Gastroesophageal sphincter (tissue), 4 donors: ENCODE results near the gene ZMYND10. TPM values are rescaled to one million over a fixed set of nuclear protein-coding genes. Genes with fewer than 3 reads are reported as not detected.
A peak's percentile ranks its signal among the peaks of the same experiment; 100 is the strongest.

Experiments used
- ATAC-seq: fragments of 150-250 bp; one replicate; pipeline ENCODE4 v1.9.1; 2016; ENCODE audit warnings: mild to moderate bottlenecking, moderate library complexity
- H3K27ac ChIP-seq, 4 donors: fragments of 200-600 bp; sonication (generic) in 3 of 4; 1 replicate in 3 of 4; 2 replicates in 1 of 4; pipeline ENCODE4 v1.5.1; 2016 to 2019
- H3K27me3 ChIP-seq: fragments of 200-600 bp; sonication (generic); one replicate; pipeline ENCODE4 v1.5.1; 2019
- H3K36me3 ChIP-seq, 2 donors: fragments of 200-600 bp; sonication (generic); one replicate each; pipeline ENCODE4 v1.5.1; 2019; ENCODE audit warnings: control low read depth in 1 of 2
- H3K4me1 ChIP-seq, 3 donors: fragments of 200-600 bp; sonication (generic); 1 replicate in 2 of 3; 2 replicates in 1 of 3; pipeline ENCODE4 v1.5.1; 2016 to 2019; ENCODE audit warnings: control low read depth in 2 of 3
- H3K4me3 ChIP-seq, 2 donors: fragments of 200-600 bp; sonication (generic); one replicate each; pipeline ENCODE4 v1.5.1; 2019; ENCODE audit warnings: mild to moderate bottlenecking in 1 of 2, moderate library complexity in 1 of 2
- H3K9me3 ChIP-seq, 3 donors: fragments of 200-600 bp; sonication (generic); one replicate each; pipeline ENCODE4 v1.5.1; 2017 to 2019; ENCODE audit warnings: control low read depth in 2 of 3
- EP300 ChIP-seq: sonication (generic); formaldehyde crosslinking; IDR thresholded peaks from one replicate; pipeline ENCODE4 v1.6.1; 2017; ENCODE audit warnings: antibody characterized with exemption, mild to moderate bottlenecking
- POLR2A ChIP-seq, 2 donors: fragments of 450-650 bp; IDR thresholded peaks; one replicate each; pipeline ENCODE4 v1.6.1; 2017; ENCODE audit warnings: antibody characterized with exemption in 2 of 2, mild to moderate bottlenecking in 2 of 2, moderate library complexity in 1 of 2
- POLR2AphosphoS5 ChIP-seq: sonication (generic); formaldehyde crosslinking; IDR thresholded peaks from one replicate; pipeline ENCODE4 v1.6.1; 2017; ENCODE audit warnings: antibody characterized with exemption
- WGBS, 2 donors: methylation state at CpG; one replicate each; pipeline ENCODE4 v1.1.5; 2018; ENCODE audit warnings: low coverage in 1 of 2; 5-methylcytosine and 5-hydroxymethylcytosine counted together
- total RNA-seq, 4 donors: library from RNA; depleted of rRNA; stranded (reverse); fragments of >200 nt; gene quantifications; one replicate each; pipeline ENCODE4 v1.1.0, GENCODE V29; 2016
- TF ChIP-seq, protein P1 (sequence below), 4 experiments: fragments of 200-600 bp in 2 of 4; fragments of 450-650 bp in 2 of 4; sonication (generic) in 1 of 4; IDR thresholded peaks; one replicate each; pipeline ENCODE4 v1.5.1; 2017 to 2019; ENCODE audit warnings: antibody characterized with exemption in 4 of 4, mild to moderate bottlenecking in 2 of 4, moderate library complexity in 2 of 4

The ZMYND10 gene
- total RNA-seq, 4 donors from 2014 or later = 0.54 TPM; not detected in 3

- Histone ChIP-seq H3K4me3 (no peak overlapping the region), H3K27me3 (no peaks in the 10 kb centered on the region), H3K9me3 (no peaks in the 10 kb centered on the region), H3K4me1 (peaks cover 0 to 51% (median 24%) of the 10 kb centered on the region in 3 donors), H3K27ac (peak overlapping the region in 2 of 4 donors; percentile 89 to 92), H3K36me3 (peaks cover 0 to 12% of the 10 kb centered on the region in 2 donors)
- TF ChIP-seq POLR2AphosphoS5 = no peak
- no peak for TF ChIP-seq EP300
- TF ChIP-seq POLR2A (IDR thresholded peaks at IDR 0.05) = no peak
- TF ChIP-seq, protein P1, sequence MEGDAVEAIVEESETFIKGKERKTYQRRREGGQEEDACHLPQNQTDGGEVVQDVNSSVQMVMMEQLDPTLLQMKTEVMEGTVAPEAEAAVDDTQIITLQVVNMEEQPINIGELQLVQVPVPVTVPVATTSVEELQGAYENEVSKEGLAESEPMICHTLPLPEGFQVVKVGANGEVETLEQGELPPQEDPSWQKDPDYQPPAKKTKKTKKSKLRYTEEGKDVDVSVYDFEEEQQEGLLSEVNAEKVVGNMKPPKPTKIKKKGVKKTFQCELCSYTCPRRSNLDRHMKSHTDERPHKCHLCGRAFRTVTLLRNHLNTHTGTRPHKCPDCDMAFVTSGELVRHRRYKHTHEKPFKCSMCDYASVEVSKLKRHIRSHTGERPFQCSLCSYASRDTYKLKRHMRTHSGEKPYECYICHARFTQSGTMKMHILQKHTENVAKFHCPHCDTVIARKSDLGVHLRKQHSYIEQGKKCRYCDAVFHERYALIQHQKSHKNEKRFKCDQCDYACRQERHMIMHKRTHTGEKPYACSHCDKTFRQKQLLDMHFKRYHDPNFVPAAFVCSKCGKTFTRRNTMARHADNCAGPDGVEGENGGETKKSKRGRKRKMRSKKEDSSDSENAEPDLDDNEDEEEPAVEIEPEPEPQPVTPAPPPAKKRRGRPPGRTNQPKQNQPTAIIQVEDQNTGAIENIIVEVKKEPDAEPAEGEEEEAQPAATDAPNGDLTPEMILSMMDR (IDR thresholded peaks at IDR 0.05) = no peak
- ATAC-seq = no peak
- WGBS, 2 donors = no CpG with 5 or more reads among the region's 2 CpGs
These were observed 48.2 kb downstream of the ZMYND10 start for GRCh38 chr3:50297384-50297775.

DNA sequence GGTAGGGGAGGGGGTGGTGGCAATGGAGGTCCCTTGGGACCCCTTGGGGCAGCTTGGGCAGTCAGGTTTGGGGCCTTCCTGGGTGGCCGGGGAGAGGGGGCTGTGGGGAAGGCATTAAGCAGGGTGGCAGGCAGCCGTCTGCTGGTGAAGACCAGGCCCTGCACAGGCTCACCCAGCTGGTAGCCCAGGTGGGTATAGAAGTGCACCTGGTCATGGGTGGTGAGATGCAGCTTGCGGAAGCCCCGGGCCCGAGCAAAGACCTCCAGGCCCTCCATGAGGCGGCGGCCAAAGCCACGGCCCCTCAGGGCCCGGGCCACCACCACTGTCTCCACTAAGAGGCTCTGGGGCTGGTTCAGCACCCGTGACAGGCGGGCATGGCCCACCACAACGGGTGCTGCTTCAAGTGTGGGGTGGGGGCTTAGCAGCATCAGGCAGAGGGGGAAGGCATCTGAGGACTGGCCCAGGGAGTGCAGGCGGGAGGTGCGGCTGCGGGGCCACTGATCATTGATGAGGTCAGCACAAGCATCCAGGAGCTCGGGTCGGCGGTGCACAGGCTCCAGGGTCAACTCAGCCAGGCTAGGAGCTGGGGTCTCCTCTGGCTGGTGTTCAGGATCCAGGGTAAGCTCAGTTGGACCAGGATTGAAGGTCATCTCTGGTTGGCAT is 48.7 kb downstream of the ZMYND10 start:
- Histone ChIP-seq H3K36me3 (peaks cover 0 to 12% of the 10 kb centered on the region in 2 donors), H3K9me3 (no peaks in the 10 kb centered on the region), H3K27me3 (no peaks in the 10 kb centered on the region), H3K4me1 (peaks cover 0 to 47% (median 24%) of the 10 kb centered on the region in 3 donors), H3K27ac (no peak overlapping the region), H3K4me3 (no peak overlapping the region)
- ATAC-seq = no peak
- WGBS, 2 donors = no CpG with 5 or more reads among the region's 18 CpGs
- TF ChIP-seq EP300 (no peak), POLR2AphosphoS5 (no peak), POLR2A (IDR thresholded peaks at IDR 0.05) (no peak)
- TF ChIP-seq, protein P1 (IDR thresholded peaks at IDR 0.05) = no peak

DNA sequence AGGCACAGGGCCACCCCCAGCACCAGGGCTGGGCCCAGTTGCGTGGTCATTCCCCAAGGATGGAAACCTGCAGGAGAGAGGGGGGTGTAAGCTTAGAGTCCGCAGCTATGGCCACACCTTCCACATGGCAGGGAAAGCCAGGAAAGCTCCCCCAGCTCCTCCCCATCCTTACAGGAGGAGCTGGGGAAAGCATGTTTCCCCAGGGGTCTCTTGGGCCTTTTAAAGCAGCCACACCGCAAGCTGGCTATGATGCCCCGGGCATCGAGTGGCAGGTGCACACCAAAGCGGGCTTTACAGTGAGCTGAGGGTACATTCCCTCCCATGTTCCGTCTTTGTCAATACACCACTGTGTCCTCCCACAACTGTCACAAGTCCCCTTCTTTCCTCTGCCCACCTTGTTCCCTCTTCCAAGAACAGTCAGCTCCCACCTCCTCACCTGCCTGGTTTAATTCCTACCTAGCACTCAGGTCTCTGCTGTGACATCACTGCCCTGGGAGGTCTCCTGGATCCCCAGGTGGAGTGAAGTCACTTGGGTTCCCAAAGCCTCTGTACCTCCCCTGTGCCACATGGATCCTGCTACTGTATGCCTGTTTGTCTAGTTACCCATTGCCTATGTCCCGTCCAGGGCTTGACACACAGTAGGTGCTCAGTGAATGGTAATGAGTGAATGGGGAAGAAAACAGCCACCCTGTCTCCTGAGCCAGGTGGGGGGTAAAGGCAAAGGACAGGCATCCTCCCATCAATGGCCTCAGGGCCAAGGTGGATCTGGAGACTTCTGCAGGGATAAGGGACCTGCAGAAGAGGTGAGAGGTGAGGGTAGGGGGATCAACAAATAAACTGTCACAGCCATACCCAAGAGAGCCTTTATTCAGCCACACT is 49.7 kb downstream of the ZMYND10 start:
- Histone ChIP-seq H3K27me3 (no peaks in the 10 kb centered on the region), H3K36me3 (peaks cover 0 to 12% of the 10 kb centered on the region in 2 donors), H3K27ac (no peak overlapping the region), H3K9me3 (no peaks in the 10 kb centered on the region), H3K4me3 (no peak overlapping the region), H3K4me1 (peaks cover 0 to 51% (median 29%) of the 10 kb centered on the region in 3 donors)
- no peak for ATAC-seq
- TF ChIP-seq, protein P1 (IDR thresholded peaks at IDR 0.05) = no peak
- TF ChIP-seq POLR2A (IDR thresholded peaks at IDR 0.05) (no peak), EP300 (no peak), POLR2AphosphoS5 (no peak)
- WGBS, 2 donors = 86% methylated on average over 5 of the region's 8 CpGs; no CpG with 5 or more reads in 1 of the 2 donors

DNA sequence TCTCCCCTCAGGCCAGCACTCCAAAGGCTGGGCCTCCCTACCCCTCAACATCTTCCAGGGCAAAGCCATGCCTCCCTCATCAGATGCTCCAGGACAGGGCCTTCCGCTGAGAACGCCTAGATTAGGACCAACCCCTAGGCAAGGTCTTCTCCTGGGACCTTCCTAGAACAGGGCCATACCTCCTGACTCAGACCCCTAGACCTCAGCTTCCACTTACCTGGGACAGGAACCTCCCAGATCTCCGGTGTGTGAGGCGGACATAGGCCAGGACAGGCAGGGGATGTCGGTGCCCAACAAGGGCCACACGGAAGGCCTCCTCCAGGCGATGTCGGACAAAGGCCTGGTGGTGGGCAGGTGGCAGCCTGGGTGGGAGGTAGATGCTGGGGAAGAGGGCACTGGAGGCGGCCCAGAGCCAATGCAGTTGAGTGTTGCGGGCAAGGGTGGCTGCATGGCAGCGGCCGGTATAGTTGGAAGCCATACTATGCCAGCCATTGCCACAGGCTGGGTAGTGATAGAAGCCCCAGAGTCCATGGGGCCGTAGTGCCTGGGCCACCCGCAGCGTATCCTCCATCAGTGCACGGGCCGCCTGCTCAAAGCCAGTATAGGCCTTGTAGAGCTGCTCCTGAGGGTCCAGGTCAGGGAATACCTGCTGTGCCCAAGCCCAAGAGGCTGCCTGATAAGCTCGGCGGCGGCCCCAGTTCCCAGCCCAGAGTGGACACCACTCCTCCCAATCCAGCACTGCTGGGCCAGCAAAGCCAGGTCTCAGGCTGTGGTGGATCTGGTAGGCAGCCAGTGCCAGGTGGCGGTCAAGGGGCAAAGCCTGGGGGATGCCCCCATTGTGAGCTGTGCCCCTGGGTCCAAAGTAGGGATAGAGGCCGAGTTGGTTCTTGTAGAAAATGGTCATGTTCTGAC is 50.8 kb downstream of the ZMYND10 start:
- TF ChIP-seq, protein P1 (IDR thresholded peaks at IDR 0.05) = no peak
- no peak for TF ChIP-seq EP300
- TF ChIP-seq POLR2AphosphoS5 = no peak
- TF ChIP-seq POLR2A (IDR thresholded peaks at IDR 0.05) = no peak
- no peaks in the 10 kb centered on the region for H3K9me3 ChIP-seq
- H3K4me1 ChIP-seq = peaks cover 0 to 49% (median 21%) of the 10 kb centered on the region in 3 donors
- no peak overlapping the region for H3K27ac ChIP-seq
- H3K4me3 ChIP-seq = no peak overlapping the region
- WGBS, 2 donors = no CpG with 5 or more reads among the region's 22 CpGs
- ATAC-seq = no peak
- H3K27me3 ChIP-seq = no peaks in the 10 kb centered on the region
- H3K36me3 ChIP-seq = peaks cover 0 to 21% of the 10 kb centered on the region in 2 donors
